IMR-90 (cell line): Measurements from ENCODE around the gene TBC1D30. TPM values are rescaled to one million over a fixed set of nuclear protein-coding genes. Genes with fewer than 3 reads are reported as not detected.

Experiments used
- ATAC-seq: fragments of 200-7000 bp; cut with Tn5 transposase; 2 replicates; pipeline ENCODE4 v1.9.1; 2020; ENCODE audit warnings: low read depth, mild to moderate bottlenecking, moderate library complexity
- BruUV-seq: library from RNA; stranded (reverse); fragments of 400-500 nt; replicated peaks from 2 replicates; lab custom pipeline; 2021; lab: Mats Ljungman, UMichigan
- CTCF ChIA-PET: fragments of 300-600 bp; formaldehyde crosslinking; extraction: SDS; loops from one replicate; lab custom pipeline; 2021; ENCODE audit warnings: antibody characterized with exemption; lab: Yijun Ruan, JAX
- POLR2A ChIA-PET: fragments of 300-600 bp; sonication (Branson Sonifier 250); formaldehyde crosslinking; loops from one replicate; lab custom pipeline; 2022; ENCODE audit warnings: antibody characterized with exemption; ENCODE audit not compliant: unreplicated experiment; lab: Charles Lee
- DNase-seq: peaks from one replicate; pipeline ENCODE4 v3.0.0; 2013
- H2AFZ ChIP-seq: replicated peaks from 2 replicates; pipeline ENCODE3; 2013; ENCODE audit warnings: low read length, mild to moderate bottlenecking; ENCODE audit not compliant: poor library complexity
- H2AK5ac ChIP-seq: 2 replicates; pipeline ENCODE4 v1.6.1; 2013; ENCODE audit warnings: low read depth, low read length, inconsistent platforms
- H2AK9ac ChIP-seq: replicated peaks from 2 replicates; pipeline ENCODE3; 2013; ENCODE audit warnings: mild to moderate bottlenecking, low read depth, low read length, moderate library complexity; ENCODE audit not compliant: poor library complexity
- H2BK120ac ChIP-seq: 2 replicates; pipeline ENCODE4 v1.6.1; 2013; ENCODE audit warnings: low read depth, low read length, inconsistent platforms
- H2BK15ac ChIP-seq: 3 replicates; pipeline ENCODE4 v1.6.1; 2013; ENCODE audit warnings: low read depth, low read length, inconsistent platforms
- H2BK20ac ChIP-seq: 2 replicates; pipeline ENCODE4 v1.6.1; 2013; ENCODE audit warnings: low read depth, mild to moderate bottlenecking, inconsistent platforms, low read length, moderate library complexity
- H2BK5ac ChIP-seq: 2 replicates; pipeline ENCODE4 v1.6.1; 2013; ENCODE audit warnings: mild to moderate bottlenecking, low read depth, low read length, inconsistent platforms; ENCODE audit not compliant: poor library complexity, severe bottlenecking
- H3K14ac ChIP-seq: replicated peaks from 2 replicates; pipeline ENCODE4 v1.6.1; 2013; ENCODE audit warnings: low read depth, low read length, inconsistent platforms
- H3K18ac ChIP-seq: 2 replicates; pipeline ENCODE4 v1.6.1; 2013; ENCODE audit warnings: low read depth, low read length, control low read depth
- H3K23ac ChIP-seq: 2 replicates; pipeline ENCODE4 v1.6.1; 2013; ENCODE audit warnings: low read depth, low read length, inconsistent platforms
- H3K27ac ChIP-seq: 2 replicates; pipeline ENCODE4 v1.5.1; 2013; ENCODE audit warnings: mild to moderate bottlenecking, control low read depth, low read length; ENCODE audit not compliant: insufficient read depth
- H3K27me3 ChIP-seq: 2 replicates; pipeline ENCODE4 v1.6.1; 2013; ENCODE audit warnings: low read length; ENCODE audit not compliant: control insufficient read depth, insufficient read depth
- H3K36me3 ChIP-seq: 2 replicates; pipeline ENCODE4 v1.6.1; 2013; ENCODE audit warnings: low read length, mixed read lengths; ENCODE audit not compliant: control insufficient read depth, insufficient read depth
- H3K4ac ChIP-seq: 2 replicates; pipeline ENCODE4 v1.6.1; 2013; ENCODE audit warnings: low read depth, low read length, inconsistent platforms
- H3K4me1 ChIP-seq: 2 replicates; pipeline ENCODE4 v1.6.1; 2013; ENCODE audit warnings: low read length, mixed read lengths; ENCODE audit not compliant: control insufficient read depth, insufficient read depth
- H3K4me2 ChIP-seq: 2 replicates; pipeline ENCODE4 v1.6.1; 2013; ENCODE audit warnings: low read depth, mild to moderate bottlenecking, control low read depth, low read length, moderate library complexity
- H3K4me3 ChIP-seq: 2 replicates; pipeline ENCODE4 v1.5.1; 2013; ENCODE audit warnings: low read depth, mild to moderate bottlenecking, control low read depth, low read length, moderate library complexity; ENCODE audit not compliant: insufficient read depth
- H3K56ac ChIP-seq: 2 replicates; pipeline ENCODE4 v1.6.1; 2013; ENCODE audit warnings: low read length, inconsistent platforms; ENCODE audit not compliant: insufficient read depth; ENCODE audit errors: extremely low read depth
- H3K79me1 ChIP-seq, 2 experiments: 2 replicates each; pipeline ENCODE4 v1.6.1; 2013; ENCODE audit warnings: low read length in 2 of 2, inconsistent platforms in 1 of 2, low read depth in 1 of 2
- H3K9ac ChIP-seq: 2 replicates; pipeline ENCODE4 v1.6.1; 2013; ENCODE audit warnings: low read depth, low read length, control low read depth
- H3K9me1 ChIP-seq: 2 replicates; pipeline ENCODE4 v1.6.1; 2013; ENCODE audit warnings: low read length, inconsistent platforms; ENCODE audit not compliant: insufficient read depth
- H3K9me3 ChIP-seq: 2 replicates; pipeline ENCODE4 v1.6.1; 2013; ENCODE audit warnings: low read length; ENCODE audit not compliant: control insufficient read depth, insufficient read depth
- H4K20me1 ChIP-seq: 2 replicates; pipeline ENCODE4 v1.6.1; 2013; ENCODE audit warnings: low read length, inconsistent platforms; ENCODE audit not compliant: insufficient read depth
- H4K5ac ChIP-seq: 2 replicates; pipeline ENCODE4 v1.6.1; 2013; ENCODE audit warnings: mild to moderate bottlenecking, low read depth, low read length, control low read depth
- H4K8ac ChIP-seq, 2 experiments: 2 replicates each; pipeline ENCODE4 v1.6.1; 2013; ENCODE audit warnings: low read depth in 2 of 2, low read length in 2 of 2, control low read depth in 1 of 2, inconsistent platforms in 1 of 2
- H4K91ac ChIP-seq: 2 replicates; pipeline ENCODE4 v1.6.1; 2013; ENCODE audit warnings: low read depth, low read length, inconsistent platforms; ENCODE audit not compliant: insufficient read depth
- BHLHE40 ChIP-seq: fragments of 150-350 bp; IDR thresholded peaks from 2 replicates; pipeline ENCODE4 v1.6.1; 2016; ENCODE audit warnings: mild to moderate bottlenecking, low read depth, low read length
- CEBPB ChIP-seq: IDR thresholded peaks from 2 replicates; pipeline ENCODE4 v1.6.1; 2012; ENCODE audit warnings: low read depth, low read length, improper control_type of control experiment
- CHD1 ChIP-seq: IDR thresholded peaks from 2 replicates; pipeline ENCODE4 v1.6.1; 2012; ENCODE audit warnings: low read depth, low read length, improper control_type of control experiment
- CTCF ChIP-seq: conservative IDR thresholded peaks from 2 replicates; pipeline ENCODE4 v1.5.1; 2012; ENCODE audit warnings: mild to moderate bottlenecking, low read depth, low read length, improper control_type of control experiment
- ELK1 ChIP-seq: fragments of 150-350 bp; IDR thresholded peaks from 2 replicates; pipeline ENCODE4 v1.6.1; 2016; ENCODE audit warnings: low read depth, mild to moderate bottlenecking, low read length, moderate library complexity, borderline replicate concordance
- FOS ChIP-seq: fragments of 150-350 bp; IDR thresholded peaks from 2 replicates; pipeline ENCODE4 v1.6.1; 2016; ENCODE audit warnings: low read depth, low read length
- MAFK ChIP-seq: IDR thresholded peaks from 2 replicates; pipeline ENCODE4 v1.6.1; 2012; ENCODE audit warnings: low read depth, low read length, improper control_type of control experiment
- MAZ ChIP-seq: IDR thresholded peaks from 2 replicates; pipeline ENCODE4 v1.6.1; 2012; ENCODE audit warnings: low read depth, mild to moderate bottlenecking, low read length, improper control_type of control experiment, moderate library complexity, borderline replicate concordance
- MXI1 ChIP-seq: IDR thresholded peaks from 2 replicates; pipeline ENCODE4 v1.6.1; 2012; ENCODE audit warnings: low read depth, mild to moderate bottlenecking, low read length, moderate library complexity, borderline replicate concordance
- NFE2L2 ChIP-seq: fragments of 150-350 bp; IDR thresholded peaks from 2 replicates; pipeline ENCODE4 v1.6.1; 2016; ENCODE audit warnings: low read depth, mild to moderate bottlenecking, low read length
- POLR2A ChIP-seq: IDR thresholded peaks from 2 replicates; pipeline ENCODE4 v1.6.1; 2012; ENCODE audit warnings: mild to moderate bottlenecking, low read depth, low read length
- RAD21 ChIP-seq: IDR thresholded peaks from 2 replicates; pipeline ENCODE4 v1.6.1; 2012; ENCODE audit warnings: low read length, improper control_type of control experiment
- RCOR1 ChIP-seq: IDR thresholded peaks from 2 replicates; pipeline ENCODE4 v1.6.1; 2012; ENCODE audit warnings: mild to moderate bottlenecking, low read length, improper control_type of control experiment; ENCODE audit not compliant: insufficient replicate concordance
- RFX5 ChIP-seq: IDR thresholded peaks from 2 replicates; pipeline ENCODE4 v1.8.0; 2012; ENCODE audit warnings: low read depth, mild to moderate bottlenecking, low read length, moderate library complexity
- SMC3 ChIP-seq: fragments of 150-350 bp; IDR thresholded peaks from 2 replicates; pipeline ENCODE4 v1.6.1; 2016; ENCODE audit warnings: low read depth, mild to moderate bottlenecking, antibody characterized with exemption, low read length, moderate library complexity
- USF2 ChIP-seq: fragments of 150-350 bp; IDR thresholded peaks from 2 replicates; pipeline ENCODE4 v1.6.1; 2017; ENCODE audit warnings: mild to moderate bottlenecking, antibody characterized with exemption, low read length, low read depth
- WGBS, 2 experiments: methylation state at CpG; one replicate each; pipeline versions ENCODE4 v1.1.5 to v1.1.7; 2013; ENCODE audit warnings: missing lambda C conversion rate in 2 of 2; ENCODE audit not compliant: insufficient read length in 1 of 2; ENCODE audit errors: extremely low coverage in 2 of 2; 5-methylcytosine and 5-hydroxymethylcytosine counted together
- dilution Hi-C: fragments of 300-500 bp; cut with HindIII; formaldehyde crosslinking; loops from one replicate; pipeline ENCODE4 v1.14.3; 2018; ENCODE audit warnings: low sequenced_read_pairs; ENCODE audit not compliant: unreplicated experiment
- in situ Hi-C: fragments of 300-500 bp; cut with MboI; formaldehyde crosslinking; loops from 3 replicates; pipeline ENCODE4 v1.14.3; 2019; ENCODE audit warnings: low sequenced_read_pairs, inconsistent platforms, mixed read lengths
- intact Hi-C: fragments of 100-400 bp; cut with micrococcal nuclease; formaldehyde crosslinking; loops from 2 replicates; pipeline ENCODE4 v1.10.0; 2022
- polyA plus RNA-seq, 3 experiments: library from polyadenylated mRNA; depleted of rRNA; stranded (reverse); fragments of >200 nt; gene quantifications; 2 replicates each; pipeline ENCODE4 v1.2.3, GENCODE V29; 2012; ENCODE audit warnings: low replicate concordance in 1 of 3
- total RNA-seq: library from RNA; depleted of rRNA; stranded (reverse); fragments of >200 nt; gene quantifications from 2 replicates; pipeline ENCODE4 v1.2.3, GENCODE V29; 2012

The TBC1D30 gene
- total and polyA plus RNA-seq, 2 of the 4 experiments (the other 2 are of a cell fraction): 0.18 to 0.24 TPM

GRCh38 chr12:64892561-64892960, 68.1 kb downstream of the TBC1D30 start:
- H3K14ac ChIP-seq: no peak overlapping the region
- dilution Hi-C loops: no loop called here
- H2BK120ac ChIP-seq: no peak overlapping the region
- peaks cover 2% of the 10 kb centered on the region; the same call in 1 of the 2 replicates for H3K9me1 ChIP-seq
- H3K27ac ChIP-seq: no peak overlapping the region
- H2BK20ac ChIP-seq: no peak overlapping the region
- ATAC-seq (no peak), DNase-seq (no peak)
- H3K18ac ChIP-seq: no peak overlapping the region
- H3K27me3 ChIP-seq: peaks cover 10% of the 10 kb centered on the region; the same call in 1 of the 2 replicates
- H3K36me3 ChIP-seq: no peaks in the 10 kb centered on the region
- no peak overlapping the region for H2AK9ac ChIP-seq
- no peak overlapping the region for H2BK15ac ChIP-seq
- H3K56ac ChIP-seq: no peak overlapping the region
- CTCF ChIA-PET: no interaction called here
- no peaks in the 10 kb centered on the region for H4K20me1 ChIP-seq
- in situ Hi-C loops: loop anchor here (10.0 to 25.0 kb wide), 5 partner anchors 212 to 1212 kb away; no protein-coding TSS in a partner anchor
- H4K91ac ChIP-seq: no peak overlapping the region
- H3K4me1 ChIP-seq: peaks cover 5% of the 10 kb centered on the region; the same call in 1 of the 2 replicates
- no peak overlapping the region for H3K4ac ChIP-seq
- H3K23ac ChIP-seq: no peak overlapping the region
- no peak overlapping the region for H2AK5ac ChIP-seq
- H4K8ac ChIP-seq: no peak overlapping the region
- no peak overlapping the region for H3K9ac ChIP-seq
- H3K4me2 ChIP-seq: no peak overlapping the region
- intact Hi-C loops: loop anchor here (5.0 to 10.0 kb wide), 4 partner anchors 390 to 1970 kb away; no protein-coding TSS in a partner anchor
- no peaks in the 10 kb centered on the region for H3K9me3 ChIP-seq
- H3K79me1 ChIP-seq: no peaks in the 10 kb centered on the region
- H3K4me3 ChIP-seq: no peak overlapping the region
- 94% methylated on average over 3 of the region's 4 CpGs; no CpG with 5 or more reads in 1 of the 2 experiments for WGBS, 2 experiments
- H4K5ac ChIP-seq: no peak overlapping the region
- no peak overlapping the region for H2AFZ ChIP-seq
- POLR2A ChIA-PET: no interaction called here
- no peak for TF ChIP-seq CTCF
- TF ChIP-seq ELK1: no peak
- no peak for TF ChIP-seq MXI1
- no peak for TF ChIP-seq CHD1
- no peak for TF ChIP-seq SMC3
- TF ChIP-seq FOS: no peak
- TF ChIP-seq RAD21: no peak
- no peak for TF ChIP-seq MAZ
- TF ChIP-seq NFE2L2: no peak
- TF ChIP-seq BHLHE40: no peak
- TF ChIP-seq CEBPB: no peak
- no peak for TF ChIP-seq USF2
- TF ChIP-seq RFX5: no peak
- no peak for TF ChIP-seq RCOR1
- no peak for TF ChIP-seq POLR2A
- TF ChIP-seq MAFK: no peak
- H2BK5ac ChIP-seq: no peak overlapping the region
- no TSS peak for BruUV-seq
